Mucosa of stomach (tissue), 1 donor: ENCODE data around the gene JAML.
A peak's percentile ranks its signal among the peaks of the same experiment; 100 is the strongest.

Experiments used
- H3K27me3 ChIP-seq: one replicate; pipeline ENCODE4 v1.7.0; 2013; ENCODE audit warnings: mild to moderate bottlenecking, low read length; ENCODE audit not compliant: control insufficient read depth, insufficient read depth
- H3K36me3 ChIP-seq: one replicate; pipeline ENCODE4 v1.7.0; 2013; ENCODE audit warnings: low read length; ENCODE audit not compliant: control insufficient read depth, insufficient read depth
- H3K4me1 ChIP-seq: one replicate; pipeline ENCODE4 v1.7.0; 2013; ENCODE audit warnings: mild to moderate bottlenecking, low read length; ENCODE audit not compliant: control insufficient read depth, insufficient read depth
- H3K4me3 ChIP-seq: one replicate; pipeline ENCODE4 v1.7.0; 2013; ENCODE audit warnings: low read length
- H3K9ac ChIP-seq: one replicate; pipeline ENCODE4 v1.7.0; 2013; ENCODE audit warnings: mild to moderate bottlenecking, low read length, moderate library complexity
- H3K9me3 ChIP-seq: one replicate; pipeline ENCODE4 v1.7.0; 2013; ENCODE audit warnings: mild to moderate bottlenecking, low read length, moderate library complexity; ENCODE audit not compliant: control insufficient read depth
- donor health status: Pancreatic carcinoma.

The JAML gene

DNA sequence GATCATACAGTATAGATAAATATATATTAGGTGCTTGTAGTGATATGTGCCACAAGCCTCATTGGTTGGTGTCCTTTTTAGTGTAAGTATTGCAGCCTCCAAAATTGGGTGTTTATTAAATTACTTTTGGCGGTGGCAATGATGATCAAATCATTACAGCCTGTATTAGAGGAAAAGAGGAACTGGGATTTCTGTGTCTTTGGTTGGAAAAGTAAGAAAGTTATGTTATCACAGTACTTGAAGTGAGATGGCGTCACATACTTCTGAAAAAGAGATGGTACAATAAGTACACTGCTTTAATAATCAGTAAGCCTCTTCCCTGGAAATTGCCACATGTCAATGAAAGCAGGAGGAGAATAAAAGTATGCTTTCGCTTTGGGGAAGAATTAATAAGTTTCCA is 27.9 kb upstream of the JAML start:
- Histone ChIP-seq H3K27me3 (no peaks in the 10 kb centered on the region), H3K9me3 (no peaks in the 10 kb centered on the region), H3K36me3 (no peaks in the 10 kb centered on the region)

DNA sequence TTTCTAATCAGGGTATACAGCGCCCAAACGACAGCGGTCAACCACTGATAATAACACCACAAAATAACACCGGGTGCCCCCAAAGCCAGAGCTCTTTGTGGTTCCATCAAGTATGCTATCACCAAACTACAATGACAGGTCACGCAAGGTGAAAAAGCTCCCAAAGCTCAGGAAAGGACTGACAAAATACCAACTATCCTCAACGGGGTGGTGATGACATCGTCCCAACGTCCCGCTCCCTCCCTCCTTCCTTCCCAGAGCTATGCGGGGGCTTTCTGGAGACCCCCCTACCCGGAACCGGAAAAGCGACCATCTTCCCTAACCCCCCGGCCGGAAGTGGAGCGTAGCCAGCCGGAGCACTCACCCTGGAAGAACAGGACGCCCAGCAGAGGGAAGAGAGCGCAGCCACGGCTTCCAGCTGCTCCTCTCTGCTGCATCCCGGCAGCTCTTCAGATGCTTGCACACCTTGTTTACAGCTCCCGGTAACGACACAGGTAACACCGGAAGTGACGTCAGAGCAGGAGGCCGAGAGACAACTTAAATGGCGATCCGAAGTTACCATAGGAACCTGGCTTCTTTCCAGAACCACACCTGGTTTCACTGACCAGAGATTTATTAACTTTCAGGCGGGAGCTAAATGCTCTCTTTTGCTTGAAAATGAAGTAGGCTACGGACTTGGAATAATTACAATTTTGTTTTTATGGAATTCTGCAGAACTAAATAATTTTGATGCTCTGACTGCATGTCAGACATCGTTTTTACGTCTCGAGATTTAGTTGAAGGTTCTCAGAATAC is 27.2 kb upstream of the JAML start, which contains the start of gene MPZL3:
MPZL3 (minus strand) TSS at position 508 of the 795 bp plus-strand sequence; CDS start at position 437, 71 bp downstream.
- H3K4me3 ChIP-seq, result peak within 1 kb of the TSS; percentile 98
- no peaks in the 10 kb centered on the region for H3K36me3 ChIP-seq
- H3K4me1 ChIP-seq, result peaks cover 11% of the 10 kb centered on the region
- H3K9ac ChIP-seq, result peak within 1 kb of the TSS; percentile 98
- no peaks in the 10 kb centered on the region for H3K9me3 ChIP-seq
- H3K27me3 ChIP-seq, result no peaks in the 10 kb centered on the region

More for the DNA sequence above, 27.9 kb upstream of the JAML start:
- peaks cover 5% of the 10 kb centered on the region for H3K4me1 ChIP-seq
- no peak overlapping the region for H3K9ac ChIP-seq
- H3K4me3 ChIP-seq, result no peak overlapping the region

DNA sequence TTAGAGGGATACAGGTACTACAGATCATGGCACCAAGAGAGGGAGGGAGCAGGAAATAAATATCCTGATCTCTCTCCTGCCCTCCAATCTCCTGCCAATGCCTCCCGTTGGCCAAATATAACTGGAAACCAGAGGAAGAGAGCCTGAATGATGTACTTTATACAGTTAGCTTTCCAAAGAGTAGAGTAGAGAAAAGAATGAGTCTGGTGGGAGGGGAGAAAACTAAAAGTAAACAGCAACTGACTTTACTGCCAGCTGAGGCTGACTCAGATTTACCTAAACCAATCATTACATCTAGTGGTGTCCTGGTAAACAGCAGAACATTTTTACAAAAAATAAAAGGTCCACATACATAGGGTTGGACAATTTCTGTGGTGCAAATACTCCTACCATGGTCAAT is 22.2 kb upstream of the JAML start:
- no peak overlapping the region for H3K4me3 ChIP-seq
- H3K9me3 ChIP-seq, result no peaks in the 10 kb centered on the region
- no peaks in the 10 kb centered on the region for H3K27me3 ChIP-seq
- H3K9ac ChIP-seq, result no peak overlapping the region
- peaks cover 12% of the 10 kb centered on the region for H3K4me1 ChIP-seq
- H3K36me3 ChIP-seq, result no peaks in the 10 kb centered on the region

DNA sequence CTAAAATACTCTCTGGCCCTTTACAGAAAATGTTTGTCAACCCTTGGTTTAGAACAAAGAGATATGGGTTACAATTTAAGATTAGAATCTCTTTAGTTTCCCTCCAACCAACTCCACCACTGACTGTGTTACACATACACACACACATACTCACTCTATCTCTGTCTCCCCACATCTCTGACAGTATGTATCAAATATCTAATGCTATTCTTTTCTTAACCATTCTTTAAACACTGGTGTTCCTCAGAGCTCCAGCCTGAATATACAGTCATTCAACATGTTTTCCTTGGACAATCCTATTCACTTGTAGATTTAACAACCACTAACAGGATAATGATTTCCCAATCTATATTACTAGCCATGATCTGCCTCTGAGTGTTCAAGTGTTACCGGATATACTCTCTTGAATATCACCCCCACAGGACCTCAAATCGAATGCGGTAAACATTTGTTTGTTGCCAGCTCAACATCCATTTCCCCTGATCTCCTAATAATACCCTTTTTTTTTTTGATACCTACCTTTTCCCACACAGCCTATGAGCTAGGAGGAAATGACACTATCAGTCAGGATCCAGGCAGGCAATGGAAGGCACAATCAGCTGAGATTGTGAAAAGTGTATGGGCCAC is 21.2 kb upstream of the JAML start:
- no peaks in the 10 kb centered on the region for H3K27me3 ChIP-seq
- H3K4me3 ChIP-seq, result no peak overlapping the region
- H3K36me3 ChIP-seq, result no peaks in the 10 kb centered on the region
- H3K9ac ChIP-seq, result no peak overlapping the region
- H3K4me1 ChIP-seq, result peaks cover 22% of the 10 kb centered on the region
- H3K9me3 ChIP-seq, result no peaks in the 10 kb centered on the region

DNA sequence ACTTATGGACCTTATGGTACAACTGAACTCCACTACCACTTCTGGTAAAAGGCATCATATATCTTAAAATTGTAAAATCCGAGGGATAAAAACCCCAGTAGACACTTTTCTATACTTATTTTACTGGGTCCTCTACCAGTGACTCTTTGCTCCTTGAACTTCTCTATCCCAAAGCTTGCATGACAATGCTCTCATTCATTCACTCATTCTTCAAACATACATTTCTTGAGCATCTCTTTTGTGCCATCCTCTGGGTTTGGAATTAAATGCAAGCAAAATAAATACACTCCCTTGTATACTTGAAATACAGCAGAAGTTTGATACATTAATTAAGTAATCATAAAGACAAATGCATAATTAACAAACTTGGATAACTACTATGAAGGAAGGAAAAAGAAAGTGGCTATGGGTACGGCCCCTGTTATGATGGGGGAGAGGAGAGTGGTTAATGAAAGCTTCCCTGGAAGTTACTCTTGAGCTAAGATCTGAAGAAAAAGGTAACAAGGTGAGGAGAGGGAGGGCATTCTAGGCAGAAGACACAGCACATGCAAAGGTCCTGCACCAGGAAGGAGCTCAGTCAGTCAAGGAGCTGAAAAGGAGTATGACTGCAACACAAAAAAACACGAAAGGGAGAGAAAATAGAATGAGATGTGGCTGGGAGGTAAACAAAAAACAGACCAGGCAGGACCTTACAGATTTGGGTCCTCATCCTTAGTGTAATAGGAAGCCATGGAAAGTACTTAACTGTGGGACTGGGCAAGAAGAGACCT is 19.4 kb upstream of the JAML start:
- Histone ChIP-seq H3K36me3 (no peaks in the 10 kb centered on the region), H3K9ac (no peak overlapping the region), H3K4me3 (no peak overlapping the region), H3K4me1 (peaks cover 39% of the 10 kb centered on the region), H3K27me3 (no peaks in the 10 kb centered on the region), H3K9me3 (no peaks in the 10 kb centered on the region)

GRCh38 chr11:118243161-118243560 is 18.4 kb upstream of the JAML start:
- Histone ChIP-seq H3K36me3 (no peaks in the 10 kb centered on the region), H3K9me3 (no peaks in the 10 kb centered on the region), H3K4me1 (peaks cover 39% of the 10 kb centered on the region), H3K9ac (no peak overlapping the region), H3K27me3 (no peaks in the 10 kb centered on the region), H3K4me3 (no peak overlapping the region)

DNA sequence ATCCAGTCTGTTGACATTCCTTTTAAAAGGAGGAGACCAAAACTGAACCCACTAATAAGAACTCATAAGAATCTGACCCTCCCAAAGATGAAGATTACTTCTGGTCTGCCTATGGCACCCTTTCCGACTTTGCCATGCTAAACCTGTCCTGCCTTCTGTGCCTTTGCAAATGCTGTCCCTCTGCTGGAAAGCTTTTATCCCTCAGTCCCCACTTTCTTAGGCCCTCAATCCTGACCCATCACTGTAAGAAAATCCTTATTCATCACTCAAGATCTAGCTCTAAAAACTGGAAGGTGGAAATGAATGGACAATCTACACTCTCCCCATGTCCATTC is 16.9 kb upstream of the JAML start:
- Histone ChIP-seq H3K27me3 (no peaks in the 10 kb centered on the region), H3K36me3 (no peaks in the 10 kb centered on the region), H3K9me3 (no peaks in the 10 kb centered on the region), H3K4me3 (no peak overlapping the region), H3K9ac (no peak overlapping the region), H3K4me1 (peaks cover 33% of the 10 kb centered on the region)

- Histone ChIP-seq H3K4me3 (no peak overlapping the region), H3K9ac (peak overlapping the region; percentile 20), H3K27me3 (no peaks in the 10 kb centered on the region), H3K36me3 (no peaks in the 10 kb centered on the region), H3K4me1 (peaks cover 34% of the 10 kb centered on the region), H3K9me3 (no peaks in the 10 kb centered on the region)
Observed at GRCh38 chr11:118240999-118241763, 16.4 kb upstream of the JAML start.

- peaks cover 34% of the 10 kb centered on the region for H3K4me1 ChIP-seq
- no peak overlapping the region for H3K4me3 ChIP-seq
- H3K9ac ChIP-seq, result no peak overlapping the region
- no peaks in the 10 kb centered on the region for H3K36me3 ChIP-seq
- H3K27me3 ChIP-seq, result no peaks in the 10 kb centered on the region
- H3K9me3 ChIP-seq, result no peaks in the 10 kb centered on the region
Observed at GRCh38 chr11:118239509-118240205, 14.8 kb upstream of the JAML start.

- Histone ChIP-seq H3K4me3 (no peak overlapping the region), H3K9ac (no peak overlapping the region), H3K36me3 (no peaks in the 10 kb centered on the region), H3K4me1 (peaks cover 34% of the 10 kb centered on the region), H3K9me3 (no peaks in the 10 kb centered on the region), H3K27me3 (no peaks in the 10 kb centered on the region)
Observed at GRCh38 chr11:118238929-118239328, 14.1 kb upstream of the JAML start.

DNA sequence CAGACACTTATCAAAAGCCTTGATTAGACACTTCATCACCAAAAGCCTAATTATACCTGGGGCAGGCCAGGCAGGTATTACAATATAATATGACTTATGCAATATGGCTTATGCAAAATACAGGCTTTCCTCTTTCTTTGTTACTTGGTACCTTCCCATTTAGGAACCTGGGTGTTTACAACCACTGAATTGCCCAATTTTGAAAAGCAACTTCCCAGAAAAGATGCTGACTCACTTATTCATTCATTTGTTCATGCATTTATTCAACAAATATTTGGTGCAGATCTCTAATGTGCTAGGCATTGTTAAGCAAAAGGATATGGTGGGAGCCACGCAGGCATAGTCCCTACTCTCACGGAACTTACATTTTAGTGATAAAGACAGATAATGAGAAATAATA is 13.6 kb upstream of the JAML start:
- no peaks in the 10 kb centered on the region for H3K27me3 ChIP-seq
- no peaks in the 10 kb centered on the region for H3K9me3 ChIP-seq
- H3K9ac ChIP-seq, result no peak overlapping the region
- no peak overlapping the region for H3K4me3 ChIP-seq
- H3K36me3 ChIP-seq, result no peaks in the 10 kb centered on the region
- H3K4me1 ChIP-seq, result peaks cover 34% of the 10 kb centered on the region
